Neural crest cell (in vitro differentiated cells): ENCODE data around the gene GSPT1. TPM values are rescaled to one million over a fixed set of nuclear protein-coding genes. Genes with fewer than 3 reads are reported as not detected.

Source experiments
- DNase-seq: peaks from one replicate; pipeline ENCODE4 v3.0.0; 2021; ENCODE audit warnings: low read depth, mixed read lengths, low spot score
- H3K27ac Mint-ChIP-seq: one replicate; pipeline ENCODE4 v1.8.0; 2021; ENCODE audit warnings: mild to moderate bottlenecking, mixed read lengths; ENCODE audit not compliant: unreplicated experiment
- H3K27me3 Mint-ChIP-seq: 2 replicates; pipeline ENCODE4 v1.8.0; 2021; ENCODE audit warnings: low read depth, mild to moderate bottlenecking, mixed read lengths
- H3K36me3 Mint-ChIP-seq: 2 replicates; pipeline ENCODE4 v1.8.0; 2021; ENCODE audit warnings: low read depth, mild to moderate bottlenecking, mixed read lengths
- H3K4me1 Mint-ChIP-seq: 2 replicates; pipeline ENCODE4 v1.8.0; 2021; ENCODE audit warnings: mixed read lengths
- H3K4me3 Mint-ChIP-seq: one replicate; pipeline ENCODE4 v1.8.0; 2021; ENCODE audit warnings: mild to moderate bottlenecking, mixed read lengths
- H3K9me3 Mint-ChIP-seq: 2 replicates; pipeline ENCODE4 v1.8.0; 2021; ENCODE audit warnings: mixed read lengths
- CTCF ChIP-seq: fragments of 200-600 bp; sonication (generic); conservative IDR thresholded peaks from 2 replicates; pipeline ENCODE4 v1.5.0; 2021; ENCODE audit warnings: antibody characterized with exemption, mild to moderate bottlenecking
- total RNA-seq: library from RNA; stranded (reverse); gene quantifications from 2 replicates; pipeline ENCODE4 v1.2.1, GENCODE V29; 2021

Gene GSPT1
- total RNA-seq, 1 donor from 2014 or later, result 127 TPM

- Mint-ChIP-seq H3K9me3 (no peaks in the 10 kb centered on the region), H3K27ac (no peak overlapping the region), H3K4me3 (no peak overlapping the region), H3K4me1 (peaks cover 5% of the 10 kb centered on the region), H3K36me3 (peaks cover 4% of the 10 kb centered on the region), H3K27me3 (no peaks in the 10 kb centered on the region)
- TF ChIP-seq CTCF, result no peak
- no peak for DNase-seq
Observed at GRCh38 chr16:11903906-11904305, 11.8 kb downstream of the GSPT1 start.

- no peak for TF ChIP-seq CTCF
- no peak for DNase-seq
- H3K27ac Mint-ChIP-seq, result no peak overlapping the region
- no peaks in the 10 kb centered on the region for H3K9me3 Mint-ChIP-seq
- H3K27me3 Mint-ChIP-seq, result no peaks in the 10 kb centered on the region
- peaks cover 3% of the 10 kb centered on the region for H3K36me3 Mint-ChIP-seq
- H3K4me3 Mint-ChIP-seq, result no peak overlapping the region
- H3K4me1 Mint-ChIP-seq, result no peaks in the 10 kb centered on the region
Observed at GRCh38 chr16:11901091-11901490, 14.7 kb downstream of the GSPT1 start.

GRCh38 chr16:11896486-11897176 is 19.1 kb downstream of the GSPT1 start:
- Mint-ChIP-seq H3K36me3 (peaks cover 11% of the 10 kb centered on the region), H3K9me3 (no peaks in the 10 kb centered on the region), H3K4me1 (no peaks in the 10 kb centered on the region), H3K4me3 (no peak overlapping the region), H3K27ac (no peak overlapping the region), H3K27me3 (no peaks in the 10 kb centered on the region)
- TF ChIP-seq CTCF, result no peak
- no peak for DNase-seq

GRCh38 chr16:11893571-11893970 is 22.2 kb downstream of the GSPT1 start:
- Mint-ChIP-seq H3K27ac (no peak overlapping the region), H3K36me3 (peaks cover 11% of the 10 kb centered on the region), H3K9me3 (no peaks in the 10 kb centered on the region), H3K4me3 (no peak overlapping the region), H3K4me1 (no peaks in the 10 kb centered on the region), H3K27me3 (no peaks in the 10 kb centered on the region)
- no peak for DNase-seq
- no peak for TF ChIP-seq CTCF

GRCh38 chr16:11892761-11893160 is 23.0 kb downstream of the GSPT1 start:
- Mint-ChIP-seq H3K27ac (no peak overlapping the region), H3K36me3 (peaks cover 11% of the 10 kb centered on the region), H3K4me3 (no peak overlapping the region), H3K9me3 (no peaks in the 10 kb centered on the region), H3K27me3 (no peaks in the 10 kb centered on the region), H3K4me1 (no peaks in the 10 kb centered on the region)
- DNase-seq, result no peak
- TF ChIP-seq CTCF, result no peak
